ENCODE measurements around the gene TUBA1C. TPM values are rescaled to one million over a fixed set of nuclear protein-coding genes. Genes with fewer than 3 reads are reported as not detected.
"Not testable (repeated sequence)": the region's sequence is repeated elsewhere in the genome, so short reads cannot be mapped to it uniquely, and the experiment has no call there.

The TUBA1C gene
- polyA plus RNA-seq, 4 donors: 268 to 556 (median 393) TPM

DNA sequence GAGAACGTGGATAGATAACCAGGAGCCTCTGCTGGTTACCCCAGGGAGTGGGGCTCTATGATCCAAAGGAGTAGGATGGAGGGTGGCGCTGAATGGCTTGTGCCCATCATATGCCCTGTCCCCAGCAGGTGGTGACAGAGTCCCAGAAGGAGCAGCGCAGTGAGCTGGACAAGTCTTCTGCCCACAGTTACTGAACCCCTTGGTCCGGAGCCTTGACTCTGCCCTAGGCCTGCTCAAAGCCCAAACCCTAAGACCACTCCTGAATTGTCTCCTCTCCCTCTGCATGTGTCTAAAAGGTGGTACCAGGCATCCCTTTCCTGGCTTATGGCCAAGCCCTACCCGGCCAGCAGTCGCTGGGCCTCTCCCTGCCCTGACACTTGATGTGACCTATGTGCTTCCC, 33.3 kb downstream of the TUBA1C start:
- DNase-seq (peak in 1 of 2 donors; percentile 46), FAIRE-seq (no peak)
- H3K27me3 ChIP-seq (ENCODE audit: control insufficient read depth in 3 of 3, insufficient read depth in 3 of 3, low read length in 3 of 3): peaks cover 9 to 70% (median 26%) of the 10 kb centered on the region in 3 donors

DNA sequence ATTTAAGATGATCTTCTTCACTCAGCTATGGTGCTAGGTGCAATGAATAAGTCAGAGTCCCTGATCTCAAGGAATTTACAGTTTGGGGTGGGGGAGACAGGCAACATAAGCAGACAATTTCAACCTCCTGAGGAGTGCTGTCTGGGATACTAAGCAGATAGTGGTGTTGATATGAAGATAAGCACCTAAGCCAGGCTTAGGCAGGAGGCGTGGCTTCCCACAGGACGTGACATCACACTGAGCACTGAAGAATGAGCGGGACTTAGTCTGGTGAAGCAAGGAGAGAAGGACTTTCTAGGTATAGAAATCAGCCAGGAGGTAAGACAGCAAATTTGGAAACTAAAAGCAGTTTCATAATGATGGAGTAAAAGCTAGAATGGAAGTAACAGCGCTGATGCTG, 36.9 kb downstream of the TUBA1C start:
- WGBS, 3 donors: 52 to 56% (median 54%) methylated on average over 4 of the region's 4 CpGs
- H3K4me1 ChIP-seq (ENCODE audit: control insufficient read depth in 3 of 3, insufficient read depth in 2 of 3, low read depth in 1 of 3, low read length in 2 of 3): peaks cover 1 to 6% (median 5%) of the 10 kb centered on the region in 3 donors
- peaks cover 0 to 47% (median 14%) of the 10 kb centered on the region in 3 donors for H3K27me3 ChIP-seq (ENCODE audit: control insufficient read depth in 3 of 3, insufficient read depth in 3 of 3, low read length in 3 of 3)
- no peaks in the 10 kb centered on the region for H3K36me3 ChIP-seq (ENCODE audit: control insufficient read depth in 3 of 3, insufficient read depth in 2 of 3, low read depth in 1 of 3, low read length in 3 of 3)
- FAIRE-seq (no peak), DNase-seq (no peak)
- H3K4me3 ChIP-seq (ENCODE audit: low read depth in 1 of 3, low read length in 3 of 3): no peak overlapping the region
- no peaks in the 10 kb centered on the region for H3K9me3 ChIP-seq (ENCODE audit: control insufficient read depth in 2 of 2, insufficient read depth in 1 of 2, low read depth in 1 of 2, low read length in 1 of 2)
- H3K27ac ChIP-seq (ENCODE audit: low read depth in 1 of 3, low read length in 2 of 3): no peak overlapping the region

More for the DNA sequence above, 33.3 kb downstream of the TUBA1C start:
- Histone ChIP-seq H3K9me3 (ENCODE audit: control insufficient read depth in 2 of 2, insufficient read depth in 1 of 2, low read depth in 1 of 2, low read length in 1 of 2) (no peaks in the 10 kb centered on the region), H3K27ac (ENCODE audit: low read depth in 1 of 3, low read length in 2 of 3) (no peak overlapping the region), H3K4me1 (ENCODE audit: control insufficient read depth in 3 of 3, insufficient read depth in 2 of 3, low read depth in 1 of 3, low read length in 2 of 3) (peaks cover 1 to 13% (median 7%) of the 10 kb centered on the region in 3 donors), H3K36me3 (ENCODE audit: control insufficient read depth in 3 of 3, insufficient read depth in 2 of 3, low read depth in 1 of 3, low read length in 3 of 3) (no peaks in the 10 kb centered on the region), H3K4me3 (ENCODE audit: low read depth in 1 of 3, low read length in 3 of 3) (no peak overlapping the region)
- 28 to 41% (median 35%) methylated on average over 6 of the region's 6 CpGs for WGBS, 3 donors

DNA sequence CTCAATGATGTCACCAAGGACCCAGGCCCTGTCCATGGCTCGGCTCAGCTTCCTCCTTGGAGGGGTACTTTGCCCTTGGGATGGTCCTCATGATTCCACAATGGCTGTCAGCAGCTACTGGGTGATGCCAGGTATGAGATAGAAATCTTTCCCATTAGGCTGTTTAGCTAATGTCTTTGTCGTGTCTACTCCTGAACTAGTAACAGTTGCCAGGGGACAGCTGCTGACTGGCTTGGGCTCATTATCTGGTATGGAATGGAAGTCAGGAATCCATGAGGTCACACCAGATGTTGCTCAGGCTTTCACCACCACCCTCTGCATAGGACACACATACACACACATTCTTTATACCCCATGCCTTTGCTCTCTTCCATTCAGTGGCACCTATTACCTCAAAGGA, 39.3 kb downstream of the TUBA1C start:
- Histone ChIP-seq H3K4me1 (ENCODE audit: control insufficient read depth in 3 of 3, insufficient read depth in 2 of 3, low read depth in 1 of 3, low read length in 2 of 3) (no peaks in the 10 kb centered on the region), H3K9me3 (ENCODE audit: control insufficient read depth in 2 of 2, insufficient read depth in 1 of 2, low read depth in 1 of 2, low read length in 1 of 2) (no peaks in the 10 kb centered on the region), H3K4me3 (ENCODE audit: low read depth in 1 of 3, low read length in 3 of 3) (no peak overlapping the region), H3K27ac (ENCODE audit: low read depth in 1 of 3, low read length in 2 of 3) (no peak overlapping the region), H3K36me3 (ENCODE audit: control insufficient read depth in 3 of 3, insufficient read depth in 2 of 3, low read depth in 1 of 3, low read length in 3 of 3) (no peaks in the 10 kb centered on the region), H3K27me3 (ENCODE audit: control insufficient read depth in 3 of 3, insufficient read depth in 3 of 3, low read length in 3 of 3) (peaks cover 0 to 29% (median 0%) of the 10 kb centered on the region in 3 donors)
- WGBS, 3 donors: 35 to 73% (median 63%) methylated on average over 2 of the region's 2 CpGs
- FAIRE-seq (no peak), DNase-seq (no peak)

DNA sequence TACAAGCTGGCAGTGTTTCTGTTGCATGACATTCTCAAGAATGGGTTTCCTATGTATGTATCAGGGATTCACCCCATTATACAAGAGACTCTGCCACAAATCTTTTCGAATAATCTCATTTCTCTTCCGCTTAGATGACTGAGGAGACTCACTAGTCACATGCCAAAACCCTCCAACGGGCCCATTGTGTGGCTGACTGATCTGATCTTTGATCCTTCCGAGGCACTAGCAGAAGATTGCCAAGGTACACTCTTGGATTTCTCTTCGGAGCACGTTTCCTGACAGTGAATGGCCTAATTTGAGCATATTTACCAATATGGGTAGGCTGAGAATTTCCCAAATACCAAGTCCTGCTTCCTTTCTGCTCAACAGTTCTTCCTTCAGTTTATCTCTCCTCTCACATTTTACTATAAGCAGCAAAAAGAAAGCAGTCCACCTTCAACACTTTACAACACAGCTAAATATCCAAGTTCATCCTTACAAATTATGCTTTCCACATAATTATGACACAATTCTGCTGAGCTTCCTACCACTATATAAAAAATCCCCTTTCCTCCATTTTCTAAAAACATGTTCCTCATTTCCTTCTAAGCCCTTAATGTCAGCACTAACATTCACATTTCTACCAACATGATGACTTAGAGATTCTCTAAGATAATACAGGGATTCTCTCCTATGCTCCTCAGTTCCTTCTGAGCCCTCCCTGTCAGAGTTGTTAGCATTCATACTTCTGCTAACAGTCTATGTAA, 41.1 kb downstream of the TUBA1C start:
- FAIRE-seq: no peak
- peaks cover 0 to 24% (median 0%) of the 10 kb centered on the region in 3 donors for H3K27me3 ChIP-seq (ENCODE audit: control insufficient read depth in 3 of 3, insufficient read depth in 3 of 3, low read length in 3 of 3)
- WGBS, 3 donors: 34 to 59% (median 39%) methylated on average over 6 of the region's 6 CpGs

DNA sequence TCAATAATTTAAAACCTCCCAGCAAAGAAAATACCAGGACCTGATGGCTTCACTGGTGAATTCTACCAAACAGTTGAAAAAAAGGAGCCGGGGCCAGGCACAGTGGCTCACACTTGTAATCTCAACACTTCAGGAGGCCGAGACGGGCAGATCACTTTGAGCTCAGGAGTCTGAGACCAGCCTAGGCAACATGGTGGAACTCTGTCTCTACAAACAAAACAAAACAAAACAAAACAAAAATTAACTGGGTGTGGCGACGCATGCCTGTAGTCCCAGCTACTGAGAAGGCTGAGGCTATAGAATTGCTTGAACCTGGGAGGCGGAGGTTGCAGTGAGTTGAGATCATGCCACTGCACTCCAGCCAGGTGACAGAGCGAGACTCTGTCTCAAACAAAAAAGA, 44.5 kb downstream of the TUBA1C start:
- H3K27me3 ChIP-seq (ENCODE audit: control insufficient read depth in 3 of 3, insufficient read depth in 3 of 3, low read length in 3 of 3): peaks cover 0 to 10% (median 0%) of the 10 kb centered on the region in 3 donors
- no peaks in the 10 kb centered on the region for H3K9me3 ChIP-seq (ENCODE audit: control insufficient read depth in 2 of 2, insufficient read depth in 1 of 2, low read depth in 1 of 2, low read length in 1 of 2)
- WGBS, 3 donors: 86 to 91% (median 87%) methylated on average over 7 of the region's 7 CpGs
- H3K27ac ChIP-seq (ENCODE audit: low read depth in 1 of 3, low read length in 2 of 3): no peak overlapping the region
- H3K4me1 ChIP-seq (ENCODE audit: control insufficient read depth in 3 of 3, insufficient read depth in 2 of 3, low read depth in 1 of 3, low read length in 2 of 3): no peaks in the 10 kb centered on the region
- FAIRE-seq: no peak
- H3K36me3 ChIP-seq (ENCODE audit: control insufficient read depth in 3 of 3, insufficient read depth in 2 of 3, low read depth in 1 of 3, low read length in 3 of 3): no peaks in the 10 kb centered on the region
- no peak for DNase-seq
- no peak overlapping the region for H3K4me3 ChIP-seq (ENCODE audit: low read depth in 1 of 3, low read length in 3 of 3)

More for the DNA sequence above, 41.1 kb downstream of the TUBA1C start:
- no peaks in the 10 kb centered on the region for H3K9me3 ChIP-seq (ENCODE audit: control insufficient read depth in 2 of 2, insufficient read depth in 1 of 2, low read depth in 1 of 2, low read length in 1 of 2)
- H3K4me1 ChIP-seq (ENCODE audit: control insufficient read depth in 3 of 3, insufficient read depth in 2 of 3, low read depth in 1 of 3, low read length in 2 of 3): no peaks in the 10 kb centered on the region
- peak in 1 of 2 donors; percentile 45 for DNase-seq
- H3K4me3 ChIP-seq (ENCODE audit: low read depth in 1 of 3, low read length in 3 of 3): no peak overlapping the region
- H3K36me3 ChIP-seq (ENCODE audit: control insufficient read depth in 3 of 3, insufficient read depth in 2 of 3, low read depth in 1 of 3, low read length in 3 of 3): no peaks in the 10 kb centered on the region
- H3K27ac ChIP-seq (ENCODE audit: low read depth in 1 of 3, low read length in 2 of 3): no peak overlapping the region

DNA sequence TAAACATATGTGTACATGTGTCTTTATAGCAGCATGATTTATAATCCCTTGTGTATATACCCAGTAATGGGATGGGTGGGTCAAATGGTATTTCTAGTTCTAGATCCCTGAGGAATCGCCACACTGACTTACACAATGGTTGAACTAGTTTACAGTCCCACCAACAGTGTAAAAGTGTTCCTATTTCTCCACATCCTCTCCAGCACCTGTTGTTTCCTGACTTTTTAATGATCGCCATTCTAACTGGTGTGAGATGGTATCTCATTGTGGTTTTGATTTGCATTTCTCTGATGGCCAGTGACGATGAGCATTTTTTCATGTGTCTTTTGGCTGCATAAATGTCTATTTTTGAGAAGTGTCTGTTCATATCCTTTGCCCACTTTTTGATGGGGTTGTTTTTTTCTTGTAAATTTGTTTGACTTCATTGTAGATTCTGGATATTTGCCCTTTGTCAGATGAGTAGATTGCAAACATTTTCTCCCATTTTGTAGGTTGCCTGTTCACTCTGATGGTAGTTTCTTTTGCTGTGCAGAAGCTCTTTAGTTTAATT, 45.6 kb downstream of the TUBA1C start:
- H3K4me3 ChIP-seq (ENCODE audit: low read depth in 1 of 3, low read length in 3 of 3); H3K27ac ChIP-seq (ENCODE audit: low read depth in 1 of 3, low read length in 2 of 3); FAIRE-seq; H3K9me3 ChIP-seq (ENCODE audit: control insufficient read depth in 2 of 2, insufficient read depth in 1 of 2, low read depth in 1 of 2, low read length in 1 of 2); DNase-seq; H3K27me3 ChIP-seq (ENCODE audit: control insufficient read depth in 3 of 3, insufficient read depth in 3 of 3, low read length in 3 of 3); H3K36me3 ChIP-seq (ENCODE audit: control insufficient read depth in 3 of 3, insufficient read depth in 2 of 3, low read depth in 1 of 3, low read length in 3 of 3): not testable (repeated sequence)
- WGBS, 3 donors: 49 to 70% (median 65%) methylated on average over 2 of the region's 3 CpGs
- H3K4me1 ChIP-seq (ENCODE audit: control insufficient read depth in 3 of 3, insufficient read depth in 2 of 3, low read depth in 1 of 3, low read length in 2 of 3): peaks cover 0 to 10% (median 0%) of the 10 kb centered on the region in 3 donors

DNA sequence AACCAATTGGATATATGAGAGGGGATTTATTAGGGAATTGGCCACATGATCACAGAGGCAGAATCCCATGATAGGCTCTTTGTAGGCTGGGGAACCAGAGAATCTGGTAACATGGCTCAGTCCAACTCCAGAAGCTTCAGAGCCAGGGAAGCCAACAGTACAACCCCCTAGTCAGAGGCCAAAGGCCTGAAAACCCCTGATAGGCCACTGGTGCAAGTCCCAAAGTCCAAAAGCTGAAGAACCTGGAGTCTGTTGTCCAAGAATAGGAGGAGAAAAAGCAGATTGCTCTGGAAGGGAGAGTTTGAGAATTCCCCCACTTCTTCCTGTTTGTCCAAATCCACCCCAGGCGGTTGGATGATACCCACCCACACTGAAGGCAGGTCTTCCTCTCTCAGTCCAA, 49.9 kb downstream of the TUBA1C start:
- DNase-seq (peak; percentile 37 to 84), FAIRE-seq (no peak)
- Histone ChIP-seq H3K36me3 (ENCODE audit: control insufficient read depth in 3 of 3, insufficient read depth in 2 of 3, low read depth in 1 of 3, low read length in 3 of 3) (no peaks in the 10 kb centered on the region), H3K9me3 (ENCODE audit: control insufficient read depth in 2 of 2, insufficient read depth in 1 of 2, low read depth in 1 of 2, low read length in 1 of 2) (no peaks in the 10 kb centered on the region), H3K4me3 (ENCODE audit: low read depth in 1 of 3, low read length in 3 of 3) (no peak overlapping the region), H3K27me3 (ENCODE audit: control insufficient read depth in 3 of 3, insufficient read depth in 3 of 3, low read length in 3 of 3) (no peaks in the 10 kb centered on the region), H3K4me1 (ENCODE audit: control insufficient read depth in 3 of 3, insufficient read depth in 2 of 3, low read depth in 1 of 3, low read length in 2 of 3) (peaks cover 0 to 10% (median 0%) of the 10 kb centered on the region in 3 donors), H3K27ac (ENCODE audit: low read depth in 1 of 3, low read length in 2 of 3) (peak overlapping the region in 2 of 3 donors; percentile 62 to 68)
- WGBS, 3 donors: 65 to 80% (median 74%) methylated on average over 1 of the region's 1 CpG

DNA sequence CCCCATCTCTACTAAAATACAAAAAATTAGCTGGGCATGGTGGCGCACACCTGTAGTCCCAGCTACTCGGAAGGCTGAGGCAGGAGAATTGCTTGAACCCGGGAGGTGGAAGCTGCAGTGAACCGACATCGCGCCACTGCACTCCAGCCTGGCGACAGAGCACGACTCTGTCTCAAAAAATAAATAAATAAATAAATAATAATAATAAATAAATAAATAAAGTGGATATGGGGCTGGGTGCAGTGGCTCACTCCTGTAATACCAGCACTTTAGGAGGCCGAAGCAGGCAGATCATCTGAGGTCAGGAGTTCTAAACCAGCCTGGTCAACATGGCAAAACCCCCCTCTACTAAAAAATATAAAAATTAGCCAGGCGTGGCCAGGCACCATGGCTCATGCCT, 52.2 kb downstream of the TUBA1C start:
- H3K36me3 ChIP-seq (ENCODE audit: control insufficient read depth in 3 of 3, insufficient read depth in 2 of 3, low read depth in 1 of 3, low read length in 3 of 3); DNase-seq; H3K27ac ChIP-seq (ENCODE audit: low read depth in 1 of 3, low read length in 2 of 3); FAIRE-seq; H3K9me3 ChIP-seq (ENCODE audit: control insufficient read depth in 2 of 2, insufficient read depth in 1 of 2, low read depth in 1 of 2, low read length in 1 of 2); H3K4me3 ChIP-seq (ENCODE audit: low read depth in 1 of 3, low read length in 3 of 3); H3K27me3 ChIP-seq (ENCODE audit: control insufficient read depth in 3 of 3, insufficient read depth in 3 of 3, low read length in 3 of 3): not testable (repeated sequence)
- peaks cover 0 to 10% (median 0%) of the 10 kb centered on the region in 3 donors for H3K4me1 ChIP-seq (ENCODE audit: control insufficient read depth in 3 of 3, insufficient read depth in 2 of 3, low read depth in 1 of 3, low read length in 2 of 3)
- WGBS, 3 donors: 95% methylated on average over 10 of the region's 10 CpGs

All from small intestine (tissue), 7 donors.